Fibroblast of skin of right biceps (primary cell): ENCODE data around the gene CD151.

ENCODE experiments used
- DNase-seq: peaks from one replicate; pipeline ENCODE4 v3.0.0-alpha.2; 2013

Gene CD151

DNA sequence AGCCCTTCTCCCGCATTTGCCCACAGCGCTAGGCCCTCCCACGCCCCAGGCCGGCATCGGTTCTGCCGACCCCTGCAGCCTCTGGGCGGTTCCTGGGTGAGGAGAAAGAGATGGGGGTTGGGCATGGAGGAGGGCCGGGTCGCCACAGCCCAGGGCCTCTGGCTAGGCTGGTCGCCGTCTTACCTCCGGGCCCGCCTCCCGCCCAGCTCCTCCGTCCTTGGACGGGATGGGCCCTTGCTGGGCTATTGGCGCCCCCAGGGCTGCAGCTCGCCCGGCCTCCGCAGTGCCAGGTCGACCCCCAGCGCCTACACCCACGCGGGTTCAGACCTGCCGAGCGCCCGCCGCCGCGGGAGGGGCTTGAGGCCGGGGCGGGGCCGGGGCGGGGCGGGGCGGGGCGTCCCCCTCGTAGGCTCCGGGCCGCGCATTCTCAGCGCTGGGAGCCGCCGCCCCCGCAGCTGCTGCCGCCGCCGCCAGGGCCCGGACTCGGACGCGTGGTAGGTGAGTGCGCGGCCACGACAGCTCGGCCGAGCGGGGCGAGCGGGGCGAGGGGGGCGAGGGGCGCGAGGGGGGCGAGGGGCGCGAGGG, at the start of gene CD151:
Gene CD151, plus strand, starts transcription at position 424 of the 585 bp plus-strand sequence. CDS start 3,118 bp downstream, outside the sequence.
- DNase-seq, result peak; percentile 63

DNA sequence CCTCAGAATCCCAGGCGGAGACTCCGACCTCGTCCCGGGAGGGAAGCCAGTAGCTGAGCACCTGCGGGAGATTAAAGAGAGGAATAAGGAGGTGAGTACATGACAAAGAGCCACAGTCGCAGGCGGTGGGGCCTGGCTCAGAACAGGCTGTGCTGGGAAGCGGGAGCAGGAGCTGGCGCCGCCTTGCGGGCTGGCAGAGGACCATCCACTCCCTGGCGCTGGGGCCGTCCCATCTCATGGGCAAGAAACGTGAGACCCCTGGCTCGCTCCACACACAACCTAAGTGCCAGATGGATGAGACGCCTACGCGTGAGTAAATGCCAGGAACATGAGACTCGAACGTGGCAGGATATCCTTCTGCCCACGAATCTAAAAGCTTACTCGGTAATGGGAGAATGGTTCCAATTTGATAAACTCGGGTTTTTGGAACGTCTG, 49.2 kb upstream of the CD151 start:
- peak; percentile 89 for DNase-seq

DNA sequence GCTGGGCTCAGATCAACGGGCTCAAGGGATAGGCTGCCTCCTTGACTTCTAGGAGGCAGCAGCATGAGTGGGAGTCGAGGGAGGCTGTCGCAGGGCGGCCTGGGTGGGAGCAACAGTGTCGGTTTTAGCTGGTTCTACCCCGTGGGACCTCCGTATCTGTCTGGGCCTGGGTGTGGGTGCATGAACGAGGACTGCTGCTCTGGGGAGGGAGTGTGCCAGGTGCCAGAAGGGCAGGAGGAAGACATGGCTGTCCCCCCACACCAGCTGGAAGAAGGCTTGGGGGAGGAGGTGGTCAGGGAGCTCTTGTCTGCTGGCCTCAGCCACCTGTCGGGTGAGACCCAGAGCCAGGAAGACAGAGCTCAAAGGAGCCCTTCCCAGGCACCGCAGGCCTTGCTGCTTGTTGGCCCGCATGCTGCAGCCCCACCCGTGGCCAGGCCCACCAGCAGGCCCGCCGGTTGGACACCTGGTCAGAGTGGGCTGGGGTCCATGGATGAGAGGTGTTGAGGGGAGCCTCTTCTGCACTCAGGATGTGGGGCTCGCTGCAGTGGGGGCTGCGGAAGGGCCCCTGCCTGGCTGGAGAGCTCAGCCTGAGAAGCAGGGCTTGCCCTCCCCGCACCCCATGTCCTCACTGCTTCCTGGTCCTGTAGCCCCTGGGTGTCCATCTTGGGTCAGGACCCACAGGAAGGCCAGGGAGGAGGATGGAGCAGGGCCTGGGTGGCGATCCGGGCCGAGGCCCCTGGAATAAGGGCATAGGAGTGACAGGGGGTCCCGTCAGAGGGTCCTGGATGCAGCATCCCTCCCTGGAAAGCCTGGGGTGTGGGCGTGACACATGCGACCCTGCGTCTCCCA, 46.3 kb upstream of the CD151 start:
- DNase-seq, result no peak

DNA sequence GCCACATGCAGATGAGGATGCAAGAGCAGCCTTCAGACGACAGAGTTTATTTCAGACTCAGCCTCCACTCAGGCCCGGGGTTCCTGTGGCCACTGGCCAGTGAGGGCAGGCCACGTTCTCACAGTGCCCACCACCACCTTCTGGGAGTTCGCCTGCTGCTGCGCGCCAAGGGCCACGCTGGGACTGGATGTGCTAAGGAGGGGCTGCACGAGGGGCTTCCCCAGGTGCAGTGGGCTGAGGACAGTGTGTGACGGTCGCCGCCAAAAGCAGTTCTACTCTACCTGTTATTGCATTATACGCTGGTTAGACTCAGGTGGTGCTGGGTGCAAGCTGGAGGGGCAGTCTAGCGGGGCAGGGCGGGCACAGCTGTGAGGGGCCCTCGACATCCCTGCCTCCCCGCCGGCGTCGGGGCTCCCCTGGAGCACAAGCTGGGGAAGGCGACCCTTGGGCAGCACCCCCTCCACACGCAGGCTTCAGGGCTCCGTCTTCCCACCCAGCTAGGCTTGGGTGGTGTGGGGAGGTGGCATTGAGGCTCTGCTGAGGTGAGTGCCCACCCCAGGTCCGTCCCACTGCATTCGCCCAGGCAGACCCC, 45.6 kb upstream of the CD151 start:
- DNase-seq, result no peak

DNA sequence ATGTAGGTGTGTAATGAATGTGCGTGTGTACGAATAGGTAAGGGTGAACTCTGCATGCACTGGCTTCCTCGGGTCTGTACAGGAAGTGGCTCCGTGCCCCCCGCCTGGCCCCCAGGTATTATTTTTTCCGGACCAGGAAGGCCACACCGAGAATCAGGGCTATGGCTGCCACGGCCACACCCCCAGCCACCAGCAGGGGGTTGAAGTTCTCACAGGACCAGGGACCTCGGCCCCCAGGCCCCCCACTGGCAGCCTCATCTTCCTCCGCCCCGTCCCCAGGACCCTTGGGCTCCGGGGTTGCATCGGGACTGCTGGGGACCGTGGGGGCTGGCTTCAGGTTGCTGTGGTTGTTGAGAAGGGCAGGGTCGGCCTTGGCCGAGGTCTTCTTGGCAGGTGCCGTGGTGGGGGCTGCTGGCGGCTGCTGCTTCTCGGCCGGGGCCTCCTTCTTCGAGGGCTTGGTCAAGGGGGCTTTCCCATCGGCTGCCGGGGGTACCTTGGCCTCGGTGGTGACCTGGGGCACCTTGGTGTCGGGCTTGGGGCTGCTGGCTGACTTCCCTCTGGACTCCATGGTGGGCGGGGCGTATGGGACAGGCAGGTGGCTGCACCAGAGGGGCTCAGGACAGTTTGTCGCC, 44.6 kb upstream of the CD151 start:
- no peak for DNase-seq

DNA sequence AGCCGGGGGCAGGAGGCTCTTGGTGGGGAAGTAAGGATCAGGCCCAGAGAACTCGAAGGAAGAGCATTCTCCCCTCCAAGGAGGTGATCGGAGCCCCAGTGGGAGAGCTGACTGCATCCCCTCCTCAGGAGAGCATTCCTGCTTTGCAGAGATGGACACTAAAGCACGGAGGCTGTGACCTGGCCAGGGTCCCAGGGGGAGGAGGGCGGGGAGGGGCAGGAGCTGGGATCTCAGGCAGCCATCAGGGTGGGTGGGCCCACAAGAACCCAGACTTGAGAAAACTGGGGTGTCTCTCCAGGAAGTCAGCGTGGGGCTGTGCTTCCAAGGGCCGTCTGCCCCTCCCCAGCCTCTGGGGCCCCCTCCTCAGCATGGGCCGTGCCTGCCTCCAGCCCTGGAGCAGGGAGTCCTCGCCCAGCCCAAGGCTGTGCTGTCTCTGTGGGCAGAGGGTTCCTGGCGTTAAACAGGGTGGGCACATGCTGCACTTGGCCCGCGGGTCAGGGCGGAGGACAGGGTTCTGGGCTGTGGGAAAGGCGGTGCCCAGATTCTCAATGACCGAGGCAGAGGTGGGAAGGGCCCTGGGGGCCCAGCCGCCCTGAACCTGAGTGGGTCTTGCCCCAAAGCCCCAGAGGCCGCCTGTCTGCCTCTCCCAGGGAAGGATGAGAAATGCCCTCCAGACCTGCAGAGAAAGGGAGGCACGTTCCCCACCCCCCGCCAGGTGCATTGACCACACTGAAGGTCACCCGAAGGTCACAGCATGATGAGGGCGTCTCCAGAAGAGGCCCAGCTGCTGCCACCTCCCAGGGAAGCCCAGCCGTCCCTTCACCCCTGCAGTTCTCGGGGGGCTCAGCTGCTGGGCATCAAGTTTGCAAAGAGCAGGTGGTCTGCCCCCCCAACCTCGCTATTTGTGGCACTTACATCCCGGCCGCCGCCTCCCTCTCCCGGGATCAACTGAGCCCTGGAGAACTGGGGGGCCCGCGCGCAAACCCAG, 43.5 kb upstream of the CD151 start:
- no peak for DNase-seq

DNA sequence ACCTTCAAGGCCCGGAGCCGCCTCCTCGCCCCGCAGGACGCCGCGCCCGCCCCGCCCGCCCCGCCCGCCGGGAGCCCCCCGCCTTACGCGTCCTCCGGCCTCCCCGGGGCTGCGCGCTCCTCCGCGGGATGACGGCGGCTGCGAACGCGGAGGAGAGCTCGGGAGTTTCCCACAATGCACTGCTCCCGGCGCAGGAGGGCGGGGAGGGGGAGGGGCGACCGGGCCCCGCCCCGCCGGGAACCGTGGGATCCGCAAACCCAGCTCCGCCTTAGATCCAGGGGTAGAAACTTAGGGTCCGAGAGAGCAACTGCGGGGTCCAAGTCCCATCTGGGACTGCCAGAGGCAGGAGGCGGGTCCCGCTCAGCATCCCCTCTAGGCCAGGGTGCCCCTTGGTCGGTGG, 42.8 kb upstream of the CD151 start, which contains the start of gene CEND1:
Gene CEND1, minus strand, starts transcription at position 148 of the 400 bp plus-strand sequence. CDS start 1,514 bp downstream, outside the sequence.
- DNase-seq, result peak; percentile 48

DNA sequence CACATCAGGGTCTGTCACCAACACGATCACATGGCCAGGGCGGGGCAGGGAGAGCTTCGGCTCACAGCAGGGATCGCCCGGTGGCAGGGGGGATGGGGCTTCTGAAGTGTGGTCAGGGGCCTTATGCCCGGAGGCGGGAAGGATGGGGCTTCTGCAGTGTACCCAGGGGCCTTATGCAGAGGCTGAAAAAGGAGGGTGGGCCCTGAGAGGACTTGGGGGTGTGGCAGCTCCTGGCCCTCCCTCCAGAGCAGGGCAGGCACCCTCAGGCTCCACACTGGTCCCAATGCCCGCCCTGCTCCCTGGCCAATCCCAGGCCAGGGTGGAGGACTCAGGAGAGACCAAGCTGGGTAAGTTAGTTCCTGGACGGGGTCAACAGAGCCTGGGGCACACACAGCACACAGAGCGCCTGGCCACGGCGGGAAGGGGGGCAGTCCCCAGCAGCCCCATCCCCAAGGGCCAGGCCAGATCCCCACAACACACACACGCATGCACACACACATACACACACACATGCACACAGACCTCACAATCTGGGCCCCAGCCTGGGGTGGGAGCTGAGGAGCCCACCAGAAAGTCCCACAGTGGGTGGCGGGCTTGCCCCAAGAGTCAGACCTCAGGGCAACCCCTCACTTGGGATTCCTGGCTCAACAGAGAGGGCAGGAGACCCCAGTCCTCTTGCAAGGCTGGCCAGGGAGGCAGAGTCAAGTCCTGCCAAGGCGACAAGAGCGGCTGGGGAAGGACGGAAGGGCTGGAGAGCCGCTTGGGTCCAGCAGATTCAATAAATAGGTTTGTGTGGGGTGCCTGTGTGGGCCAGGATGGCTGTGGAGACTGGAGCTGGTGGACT, 41.8 kb upstream of the CD151 start:
- no peak for DNase-seq

DNA sequence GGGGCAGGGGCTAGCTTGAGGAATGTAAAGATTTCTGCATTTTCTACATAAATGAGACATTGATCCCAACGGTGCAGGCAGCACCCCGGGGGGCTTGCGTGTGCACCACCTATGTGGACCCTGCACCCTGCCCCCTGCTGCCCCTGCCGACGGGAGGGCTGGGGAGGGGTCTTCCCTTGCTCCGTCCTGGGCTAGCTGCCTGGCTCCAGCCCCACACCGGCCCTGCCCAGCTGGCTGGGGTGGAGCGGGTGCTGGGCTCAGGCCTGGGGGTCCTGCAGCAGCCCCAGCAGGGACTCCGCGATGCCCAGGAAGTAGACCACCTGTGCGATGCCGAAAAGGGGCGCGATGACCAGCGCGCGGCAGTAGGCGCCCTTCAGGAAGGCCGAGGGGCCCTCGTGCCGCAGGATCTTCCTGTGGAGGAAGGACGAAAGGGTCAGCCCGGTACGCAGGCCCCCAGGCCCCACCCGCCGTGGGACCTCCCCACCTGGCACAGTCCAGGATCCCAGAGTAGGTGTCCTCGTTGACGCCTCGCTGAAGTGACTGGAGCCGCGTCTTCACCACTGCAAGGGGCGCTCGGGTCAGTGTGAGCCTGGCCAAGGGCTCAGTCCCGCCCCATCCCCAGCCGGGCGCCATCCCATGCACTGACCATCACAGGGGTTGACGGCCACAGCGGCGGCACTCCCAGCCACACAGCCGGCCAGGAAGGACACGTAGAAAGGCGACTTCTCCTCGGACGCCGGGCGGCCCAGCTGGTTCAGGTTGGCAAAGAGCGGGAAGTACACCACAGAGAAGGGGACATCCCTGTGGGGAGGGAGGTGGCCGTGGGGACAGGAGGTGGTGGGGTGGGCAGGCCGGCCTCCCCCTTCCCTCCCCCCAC, 40.9 kb upstream of the CD151 start:
- DNase-seq, result no peak

DNA sequence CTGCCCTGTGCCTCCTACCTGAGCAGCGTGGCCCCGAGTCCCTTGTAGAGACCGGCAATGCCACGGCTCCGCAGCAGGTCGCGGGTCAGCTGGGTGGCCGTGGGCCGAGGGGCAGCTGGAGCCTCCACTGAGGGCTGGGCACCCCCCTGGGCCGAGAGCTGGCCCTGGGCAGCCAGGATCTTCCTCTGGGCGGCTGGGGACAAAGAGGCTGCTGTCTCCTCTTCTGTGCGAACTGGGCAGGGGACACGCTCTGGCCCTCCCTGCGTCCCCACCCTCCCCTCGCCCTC, 40.3 kb upstream of the CD151 start:
- DNase-seq, result no peak

DNA sequence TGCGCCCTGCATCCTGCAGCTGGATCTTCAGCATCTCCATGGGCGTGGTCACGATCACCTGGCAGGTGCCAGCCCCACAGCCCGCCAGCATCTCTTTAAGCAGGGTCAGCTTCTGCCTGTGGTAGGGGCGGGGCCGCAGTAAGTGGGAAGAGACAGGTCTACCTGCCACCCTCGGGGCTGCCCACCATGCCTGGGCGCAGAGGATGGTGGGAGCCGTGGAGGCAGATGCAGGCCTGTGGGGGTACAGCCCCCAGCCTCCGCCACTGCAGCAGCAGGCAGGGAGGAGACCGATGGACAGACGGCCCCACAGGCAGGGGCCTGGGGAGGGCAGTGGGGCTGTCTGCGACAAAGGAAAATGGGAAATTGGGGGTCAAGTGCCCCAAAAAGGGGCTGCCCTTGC, 39.9 kb upstream of the CD151 start:
- no peak for DNase-seq

DNA sequence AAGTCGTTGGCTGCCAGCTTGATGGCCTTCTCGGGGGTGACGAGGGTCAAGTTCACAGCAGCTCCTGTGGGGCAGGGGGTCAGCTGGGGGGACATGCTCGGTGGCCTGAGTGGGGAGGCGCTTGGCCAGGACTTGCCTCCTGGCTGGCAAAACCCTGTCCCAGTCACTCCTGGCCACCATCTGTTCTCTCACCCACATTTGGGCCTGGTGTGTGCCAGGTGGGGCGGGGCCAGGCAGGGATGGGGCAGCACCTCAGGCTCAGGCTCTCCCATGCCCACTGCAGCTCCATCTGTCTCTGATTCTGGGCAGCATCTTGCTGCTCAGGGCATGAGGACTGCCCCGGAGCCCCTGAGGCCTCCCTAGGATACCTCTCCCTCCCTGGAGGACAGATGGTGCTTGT, 39.2 kb upstream of the CD151 start:
- DNase-seq, result no peak

DNA sequence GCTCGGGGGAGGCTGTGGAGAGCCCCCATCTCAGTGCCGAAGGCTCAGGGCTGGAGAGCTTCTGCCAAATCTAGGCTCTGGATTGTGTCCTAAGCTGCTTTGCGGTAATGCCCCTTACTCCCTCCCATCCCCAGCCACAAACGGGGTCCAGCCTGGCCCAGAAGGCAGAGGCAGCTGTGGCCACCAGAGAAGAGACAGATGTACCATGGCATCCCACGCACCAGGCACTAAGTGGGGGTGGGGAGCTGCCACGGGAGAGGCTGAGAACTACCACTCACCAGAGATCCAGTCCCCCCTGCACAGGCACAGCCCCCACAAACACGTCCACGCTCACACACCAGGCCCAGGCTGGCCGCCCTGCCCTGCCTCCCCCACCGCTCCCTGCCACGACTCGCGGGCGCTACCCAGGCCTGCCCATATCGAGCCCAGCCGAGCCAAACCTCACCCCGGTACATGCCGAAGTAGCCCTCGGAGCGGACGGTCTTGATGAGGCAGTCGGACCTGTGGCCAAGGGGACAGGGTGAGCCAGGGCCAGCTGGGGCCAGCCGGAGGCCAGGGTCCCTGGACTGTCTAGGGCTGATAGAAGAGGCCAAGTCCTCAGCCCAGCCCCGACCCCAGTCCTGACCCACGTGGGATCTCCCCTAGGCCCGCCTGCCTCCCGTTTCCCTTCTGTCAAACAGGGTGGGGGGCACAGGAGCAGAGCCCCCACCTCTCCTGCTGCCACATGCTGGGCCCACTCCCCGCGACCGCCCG, 38.6 kb upstream of the CD151 start:
- no peak for DNase-seq

DNA sequence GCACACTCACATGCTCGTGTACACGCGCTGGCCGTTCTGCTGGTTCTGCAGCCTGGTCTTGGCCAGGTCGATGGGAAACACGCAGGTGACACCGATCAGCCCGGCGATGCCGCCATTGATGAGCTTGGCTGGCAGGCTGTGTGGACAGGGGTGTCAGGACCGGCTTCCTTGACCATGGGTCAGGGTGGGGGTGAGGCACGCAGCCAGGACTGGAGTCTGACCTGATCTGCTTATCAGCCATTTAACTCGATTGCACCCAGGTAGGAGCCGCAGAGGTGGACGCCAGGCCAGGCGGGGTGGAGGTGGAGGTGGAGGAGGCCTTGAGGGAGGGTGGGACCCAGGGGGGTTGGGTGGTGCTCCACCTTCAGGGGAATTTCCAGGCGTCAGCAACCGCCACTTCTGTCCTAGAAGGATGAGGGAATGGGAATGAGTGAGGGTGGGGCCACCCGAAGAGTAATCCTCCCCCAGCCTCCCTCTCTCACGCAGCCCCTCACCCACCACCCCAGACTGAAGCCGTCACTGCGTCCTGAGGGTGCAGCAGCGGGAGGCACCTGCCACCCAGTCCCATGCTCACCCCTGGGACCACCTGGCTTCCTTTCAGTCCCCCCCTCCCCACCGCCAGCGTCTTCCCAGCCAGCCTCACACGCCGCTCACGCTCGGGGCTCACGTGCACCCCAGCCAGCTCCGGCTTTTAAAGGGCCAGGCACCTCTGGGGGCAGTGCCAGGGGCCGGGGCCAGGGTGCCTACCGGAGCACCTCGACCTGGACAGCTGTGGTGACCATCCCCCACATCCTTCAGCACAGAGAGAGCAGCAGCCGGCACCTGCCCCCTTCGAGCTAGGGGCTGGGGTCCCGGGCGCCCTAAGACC, 37.8 kb upstream of the CD151 start:
- DNase-seq, result no peak

DNA sequence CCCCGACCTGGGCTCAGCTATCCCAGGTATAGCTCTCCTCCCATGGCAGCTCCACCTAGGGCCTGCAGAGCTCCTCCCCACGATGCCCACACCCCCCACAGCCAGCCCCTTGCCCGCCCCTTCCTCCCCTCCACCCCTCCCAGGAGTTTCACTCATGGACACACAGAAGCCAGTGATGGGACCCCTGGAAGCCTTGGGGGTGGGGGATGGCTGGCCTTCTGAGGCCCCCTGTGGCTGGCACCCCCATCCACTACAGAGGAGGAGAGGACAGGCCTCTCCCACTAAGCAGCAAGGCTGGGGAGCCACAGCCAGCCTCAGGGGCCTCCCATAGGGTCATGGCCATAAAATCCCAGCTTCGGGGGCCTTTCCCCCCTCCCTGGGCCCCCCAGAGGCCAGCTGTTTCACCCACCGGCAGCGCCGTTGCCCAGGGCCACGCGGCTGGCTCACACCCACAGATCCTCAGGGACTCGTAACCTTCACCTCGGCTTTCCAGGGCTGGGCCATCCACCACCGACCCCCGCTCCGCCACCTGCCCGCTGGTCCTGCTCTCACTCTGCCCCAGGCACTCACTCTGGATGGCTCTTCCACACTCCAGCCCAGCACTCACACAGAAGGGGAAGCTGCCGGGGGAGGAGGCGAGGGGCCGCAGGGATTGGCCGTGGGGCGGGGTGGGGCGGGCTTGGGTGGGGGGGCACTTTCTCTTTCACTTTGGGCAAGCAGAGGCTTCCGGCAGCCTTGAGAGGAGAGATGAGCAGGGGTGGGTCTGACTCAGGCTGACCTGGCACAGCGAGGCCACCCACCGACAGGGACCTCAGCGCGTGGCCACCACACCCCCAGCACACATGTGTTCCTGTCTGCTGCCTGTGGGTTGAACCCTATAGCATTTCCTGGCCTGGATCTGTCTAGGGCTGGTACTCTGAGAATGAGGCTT, 36.9 kb upstream of the CD151 start:
- peak; percentile 88 for DNase-seq

DNA sequence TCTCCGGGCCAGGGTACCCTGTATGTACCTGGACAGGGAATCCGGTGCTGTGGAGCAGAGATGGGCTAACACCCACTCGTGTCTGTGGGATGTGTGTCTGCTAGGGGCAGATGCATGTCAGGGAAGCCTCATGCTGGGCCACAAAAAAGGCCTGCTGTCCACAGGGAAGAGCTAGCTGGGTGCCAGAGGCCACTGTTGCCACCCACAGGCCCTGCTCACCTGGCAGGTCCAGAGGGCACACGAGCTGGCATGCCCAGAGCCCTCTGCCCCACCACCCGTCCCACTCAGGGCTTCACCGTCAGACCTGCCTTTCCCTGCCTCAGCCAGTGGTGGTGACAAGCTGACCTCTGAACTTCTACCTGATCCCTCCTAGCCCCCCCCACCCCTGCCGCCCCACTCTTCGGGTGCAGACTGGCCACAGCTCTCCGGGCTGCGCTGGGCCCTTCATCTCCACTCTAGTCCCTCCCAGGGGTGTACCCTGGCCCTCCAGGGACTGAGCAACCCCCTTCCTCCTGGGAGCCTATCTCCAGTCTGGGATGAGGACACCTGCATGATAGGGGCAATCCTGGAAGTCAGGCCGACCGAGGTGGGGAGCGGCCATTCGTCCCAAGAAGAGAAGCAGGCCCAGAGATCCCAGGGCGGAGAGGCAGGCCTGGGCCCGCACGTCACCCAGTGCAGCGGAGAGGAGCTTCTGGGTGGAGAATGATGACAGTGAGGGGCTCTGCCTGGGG, 36.0 kb upstream of the CD151 start:
- DNase-seq, result no peak
